KOPT-K1 (cell line): ENCODE results near the gene RND2.

ENCODE experiments used
- H3K27ac ChIP-seq: fragments of 200-600 bp; sonication (generic); 2 replicates; pipeline ENCODE4 v1.5.1; 2016; ENCODE audit warnings: antibody characterized with exemption, mild to moderate bottlenecking, low read depth, low read length; ENCODE audit not compliant: poor library complexity, severe bottlenecking
- H3K36me3 ChIP-seq: fragments of 200-600 bp; sonication (generic); 2 replicates; pipeline ENCODE4 v1.5.1; 2017; ENCODE audit warnings: antibody characterized with exemption, mild to moderate bottlenecking, low read length, moderate library complexity; ENCODE audit not compliant: insufficient read depth
- H3K9me3 ChIP-seq: fragments of 200-600 bp; sonication (generic); 2 replicates; pipeline ENCODE4 v1.5.1; 2017; ENCODE audit warnings: antibody characterized with exemption, low read length, mild to moderate bottlenecking; ENCODE audit not compliant: insufficient read depth, poor library complexity, severe bottlenecking

Gene RND2

GRCh38 chr17:43069368-43069898 lies 44.4 kb downstream of the RND2 start:
- peaks cover 94% of the 10 kb centered on the region for H3K36me3 ChIP-seq
- H3K9me3 ChIP-seq, result no peaks in the 10 kb centered on the region
- no peak overlapping the region for H3K27ac ChIP-seq

GRCh38 chr17:43070257-43070656 lies 45.2 kb downstream of the RND2 start:
- H3K36me3 ChIP-seq, result peaks cover 94% of the 10 kb centered on the region
- no peak overlapping the region for H3K27ac ChIP-seq
- no peaks in the 10 kb centered on the region for H3K9me3 ChIP-seq

- Histone ChIP-seq H3K9me3 (no peaks in the 10 kb centered on the region), H3K36me3 (peaks cover 94% of the 10 kb centered on the region), H3K27ac (no peak overlapping the region)
Observed at GRCh38 chr17:43070872-43071271, 45.8 kb downstream of the RND2 start.

GRCh38 chr17:43074869-43075268 lies 49.8 kb downstream of the RND2 start:
- Histone ChIP-seq H3K27ac (no peak overlapping the region), H3K36me3 (peaks cover 90% of the 10 kb centered on the region)

GRCh38 chr17:43079641-43080302 lies 54.7 kb downstream of the RND2 start:
- Histone ChIP-seq H3K27ac (no peak overlapping the region), H3K9me3 (no peaks in the 10 kb centered on the region), H3K36me3 (peaks cover 94% of the 10 kb centered on the region)

More at GRCh38 chr17:43074869-43075268, 49.8 kb downstream of the RND2 start:
- no peaks in the 10 kb centered on the region for H3K9me3 ChIP-seq
